ENCODE data around the gene PRR7. TPM values are rescaled to one million over a fixed set of nuclear protein-coding genes. Genes with fewer than 3 reads are reported as not detected.

Gene PRR7
- total RNA-seq, 1 experiment from 2014 or later = 4.7 TPM

- H3K27ac Mint-ChIP-seq (ENCODE audit: unreplicated experiment) = peak overlapping the region; percentile 87
- peaks cover 7% of the 10 kb centered on the region; the same call in 1 of the 2 replicates for H3K4me1 ChIP-seq
Observed at GRCh38 chr5:177454397-177455035, 7.9 kb downstream of the PRR7 start.

GRCh38 chr5:177455036-177455660 lies 8.5 kb downstream of the PRR7 start:
- CTCF ChIA-PET = interaction anchor here (0.5 to 6.5 kb wide), 26 partner anchors 10 to 697 kb away, joined by 3 to 110 read pairs (median 6); partner anchors contain the start of genes F12, FGFR4, GRK6 and LMAN2
- peak; percentile 92 to 97 for DNase-seq
- Mint-ChIP-seq H3K4me1 (ENCODE audit: low read depth, unreplicated experiment) (peaks cover 7% of the 10 kb centered on the region), H3K27ac (ENCODE audit: unreplicated experiment) (peak overlapping the region; percentile 87), H3K36me3 (ENCODE audit: insufficient read depth, unreplicated experiment) (peaks cover 69% of the 10 kb centered on the region), H3K9me3 (ENCODE audit: unreplicated experiment) (no peaks in the 10 kb centered on the region), H3K4me3 (ENCODE audit: unreplicated experiment) (peak overlapping the region; percentile 77), H3K27me3 (ENCODE audit: insufficient read depth, unreplicated experiment) (no peaks in the 10 kb centered on the region)
- peak; percentile 85 to 87 for TF ChIP-seq CTCF (IDR thresholded peaks at IDR 0.05; ENCODE audit: insufficient read depth in 1 of 2, low read depth in 1 of 2, low read length in 1 of 2, severe bottlenecking in 1 of 2, unreplicated experiment in 1 of 2)
- H3K4me3 ChIP-seq (ENCODE audit: low read depth, low read length) = peak overlapping the region; percentile 92
- H3K4me1 ChIP-seq = peaks cover 7% of the 10 kb centered on the region; the same call in 1 of the 2 replicates
- H3K9me3 ChIP-seq = no peaks in the 10 kb centered on the region
- intact Hi-C loops (cut with micrococcal nuclease; ENCODE audit: unreplicated experiment) = loop anchor here (2.0 kb wide), 1 partner anchor 142 kb away; no protein-coding TSS in a partner anchor
- POLR2A ChIA-PET = interaction anchor here (0.6 to 2.4 kb wide), 7 partner anchors 18 to 371 kb away, joined by 3 to 21 read pairs (median 5); partner anchors contain the start of genes GRK6 and PDLIM7
- H3K36me3 ChIP-seq (ENCODE audit: control insufficient read depth, insufficient read depth, low read length) = no peaks in the 10 kb centered on the region; the same call in 1 of the 2 replicates
- no TSS peak for BruUV-seq (replicated peaks)
- H3K27me3 ChIP-seq (replicated peaks; ENCODE audit: control insufficient read depth, insufficient read depth, low read length) = no peaks in the 10 kb centered on the region

More at GRCh38 chr5:177454397-177455035, 7.9 kb downstream of the PRR7 start:
- peak overlapping the region; percentile 92 for H3K4me3 ChIP-seq (ENCODE audit: low read depth, low read length)
- no peaks in the 10 kb centered on the region for H3K27me3 ChIP-seq (replicated peaks; ENCODE audit: control insufficient read depth, insufficient read depth, low read length)
- no TSS peak for BruUV-seq (replicated peaks)
- no peaks in the 10 kb centered on the region for H3K9me3 ChIP-seq
- H3K36me3 ChIP-seq (ENCODE audit: control insufficient read depth, insufficient read depth, low read length) = no peaks in the 10 kb centered on the region; the same call in 1 of the 2 replicates
- Mint-ChIP-seq H3K27me3 (ENCODE audit: insufficient read depth, unreplicated experiment) (no peaks in the 10 kb centered on the region), H3K36me3 (ENCODE audit: insufficient read depth, unreplicated experiment) (peaks cover 63% of the 10 kb centered on the region), H3K9me3 (ENCODE audit: unreplicated experiment) (no peaks in the 10 kb centered on the region), H3K4me3 (ENCODE audit: unreplicated experiment) (peak overlapping the region; percentile 77), H3K4me1 (ENCODE audit: low read depth, unreplicated experiment) (peaks cover 7% of the 10 kb centered on the region)
- DNase-seq = peak; percentile 90 to 97
- intact Hi-C loops (cut with micrococcal nuclease; ENCODE audit: unreplicated experiment) = loop anchor here (1.0 to 2.0 kb wide), 3 partner anchors 50 to 142 kb away; no protein-coding TSS in a partner anchor
- ChIA-PET CTCF (interaction anchor here (0.5 to 6.5 kb wide), 24 partner anchors 10 to 365 kb away, joined by 3 to 110 read pairs (median 8); partner anchors contain the start of genes F12, GRK6, PDLIM7 and PRR7), POLR2A (interaction anchor here (0.6 to 2.4 kb wide), 8 partner anchors 17 to 371 kb away, joined by 3 to 21 read pairs (median 6); partner anchors contain the start of genes GRK6 and PDLIM7)
- TF ChIP-seq CTCF (IDR thresholded peaks at IDR 0.05; ENCODE audit: insufficient read depth in 1 of 2, low read depth in 1 of 2, low read length in 1 of 2, severe bottlenecking in 1 of 2, unreplicated experiment in 1 of 2) = peak; percentile 62 to 95
